GM12801 (cell line): ENCODE measurements around the gene CCN2.

Source experiments
- TF ChIP-seq, protein P1 (sequence below): IDR thresholded peaks from one replicate; pipeline ENCODE4 v1.5.1; 2011; ENCODE audit warnings: control low read depth; ENCODE audit not compliant: insufficient read length; ENCODE audit errors: extremely low read depth

CCN2 gene

DNA sequence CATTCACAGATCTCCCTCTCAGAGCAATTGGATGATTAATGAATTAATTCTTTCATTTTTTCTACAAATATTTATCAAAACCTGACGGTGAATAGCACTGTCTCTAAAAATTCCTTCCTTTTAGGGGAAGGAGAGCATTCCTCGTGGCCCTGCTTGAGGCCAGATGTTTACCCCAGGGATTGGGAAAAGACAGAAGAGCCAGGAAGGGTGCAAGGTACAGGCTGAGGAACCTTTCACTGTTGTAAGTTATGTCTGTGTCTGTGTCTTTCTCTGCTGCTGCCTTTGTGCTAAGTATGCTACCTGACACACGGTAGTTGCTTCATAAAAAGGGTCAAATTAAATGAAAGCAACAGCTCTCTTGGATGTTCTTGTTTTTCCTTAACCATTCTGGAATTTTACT lies 27.4 kb upstream of the CCN2 start:
- TF ChIP-seq, protein P1, sequence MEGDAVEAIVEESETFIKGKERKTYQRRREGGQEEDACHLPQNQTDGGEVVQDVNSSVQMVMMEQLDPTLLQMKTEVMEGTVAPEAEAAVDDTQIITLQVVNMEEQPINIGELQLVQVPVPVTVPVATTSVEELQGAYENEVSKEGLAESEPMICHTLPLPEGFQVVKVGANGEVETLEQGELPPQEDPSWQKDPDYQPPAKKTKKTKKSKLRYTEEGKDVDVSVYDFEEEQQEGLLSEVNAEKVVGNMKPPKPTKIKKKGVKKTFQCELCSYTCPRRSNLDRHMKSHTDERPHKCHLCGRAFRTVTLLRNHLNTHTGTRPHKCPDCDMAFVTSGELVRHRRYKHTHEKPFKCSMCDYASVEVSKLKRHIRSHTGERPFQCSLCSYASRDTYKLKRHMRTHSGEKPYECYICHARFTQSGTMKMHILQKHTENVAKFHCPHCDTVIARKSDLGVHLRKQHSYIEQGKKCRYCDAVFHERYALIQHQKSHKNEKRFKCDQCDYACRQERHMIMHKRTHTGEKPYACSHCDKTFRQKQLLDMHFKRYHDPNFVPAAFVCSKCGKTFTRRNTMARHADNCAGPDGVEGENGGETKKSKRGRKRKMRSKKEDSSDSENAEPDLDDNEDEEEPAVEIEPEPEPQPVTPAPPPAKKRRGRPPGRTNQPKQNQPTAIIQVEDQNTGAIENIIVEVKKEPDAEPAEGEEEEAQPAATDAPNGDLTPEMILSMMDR = no peak

DNA sequence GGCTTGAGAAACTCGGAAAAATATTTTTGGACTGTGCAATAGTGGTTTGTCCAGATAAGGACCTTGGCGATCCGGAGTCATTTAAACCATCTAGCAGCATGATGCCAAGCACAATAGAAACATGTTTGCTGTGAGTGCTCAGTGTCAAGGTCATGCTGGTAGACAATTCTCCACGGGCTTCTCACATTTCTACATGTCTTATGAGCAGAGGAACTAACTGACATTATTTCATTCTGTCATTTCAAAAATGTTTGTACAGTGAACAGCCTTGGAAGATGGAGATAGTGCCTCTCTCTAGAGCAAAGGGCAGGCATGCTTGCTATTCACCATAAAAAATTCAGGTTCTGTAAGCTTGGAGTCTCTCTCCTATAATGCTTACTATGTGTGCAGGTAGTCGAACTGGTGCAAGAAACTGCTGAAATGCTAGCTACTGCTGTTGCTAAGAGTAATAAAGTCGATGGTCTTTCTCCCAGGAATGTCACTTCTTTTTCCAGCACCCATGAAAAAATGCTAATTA lies 25.4 kb upstream of the CCN2 start:
- TF ChIP-seq, protein P1 = no peak

DNA sequence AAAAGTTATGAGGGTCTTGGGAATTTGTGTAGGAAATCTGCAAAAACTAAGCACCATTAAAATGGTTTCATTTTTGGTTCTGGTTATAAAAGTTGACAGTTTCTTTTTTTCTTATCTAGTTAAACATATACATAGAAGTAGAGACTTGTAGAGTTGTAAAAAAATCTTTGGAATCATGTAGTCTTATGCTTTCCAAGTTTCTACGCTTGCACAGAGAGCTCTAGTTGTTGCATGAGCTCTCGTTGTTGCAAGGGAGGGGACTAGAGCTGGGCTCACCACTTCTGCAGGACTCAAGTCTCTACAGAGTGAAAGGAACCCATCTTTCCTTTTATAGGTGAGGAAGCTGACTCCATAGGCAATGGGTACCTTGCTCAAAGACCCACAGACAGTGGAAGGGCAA lies 21.6 kb upstream of the CCN2 start:
- TF ChIP-seq, protein P1 = no peak

DNA sequence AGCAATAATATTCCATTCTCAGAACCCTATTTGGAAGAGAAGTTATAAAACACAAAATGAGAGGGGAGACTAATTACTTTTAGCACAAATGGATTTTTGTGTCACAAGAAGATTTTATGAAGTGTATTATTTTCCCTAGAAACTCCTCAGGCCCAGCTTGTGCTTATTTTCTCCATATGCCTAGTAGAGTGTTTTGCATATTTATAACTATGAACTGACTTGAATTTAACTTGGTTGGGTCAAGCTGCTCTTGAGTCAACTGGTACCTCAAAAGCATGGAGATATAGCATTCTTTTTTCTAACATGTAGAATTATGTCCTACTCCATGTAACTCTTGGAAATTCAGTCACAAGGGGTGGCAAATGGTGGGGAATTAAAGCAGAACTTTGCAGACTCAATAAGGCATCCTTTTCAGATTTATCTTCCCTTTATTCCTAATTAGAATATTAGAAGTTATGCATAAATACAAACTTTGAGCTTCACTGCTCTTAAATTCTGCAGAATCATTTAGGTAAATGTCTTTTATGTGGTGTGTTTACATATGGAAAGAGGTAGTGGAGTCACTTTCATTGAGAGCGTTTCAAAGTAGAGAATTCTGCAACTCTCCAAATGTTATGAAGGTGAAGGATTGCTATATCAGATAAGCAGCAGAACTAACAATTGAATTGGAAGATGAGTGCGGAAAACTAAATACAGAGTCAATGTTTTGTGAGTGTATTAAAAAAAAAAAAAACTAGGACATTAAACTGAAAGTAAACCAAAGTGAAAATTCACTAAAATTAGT lies 19.1 kb upstream of the CCN2 start:
- TF ChIP-seq, protein P1 = no peak

DNA sequence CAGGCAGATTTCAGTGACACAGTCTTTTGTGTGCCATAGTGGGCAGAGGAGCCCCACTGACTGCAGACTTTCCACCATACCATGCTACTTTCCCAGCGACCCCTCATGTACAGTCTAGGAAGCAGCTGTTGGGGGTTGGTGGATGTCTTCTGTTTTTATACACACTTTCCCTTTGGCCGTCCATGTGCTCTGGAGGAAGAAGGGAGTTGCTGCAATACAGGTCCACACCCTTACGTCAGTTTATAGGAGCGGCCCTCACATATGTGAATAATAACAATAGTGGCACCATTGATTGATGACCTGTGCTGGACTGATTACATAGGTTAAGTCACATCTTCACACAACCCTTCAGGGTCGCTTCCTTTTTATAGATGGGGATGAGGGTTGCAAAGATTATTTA lies 17.5 kb upstream of the CCN2 start:
- TF ChIP-seq, protein P1 = no peak

DNA sequence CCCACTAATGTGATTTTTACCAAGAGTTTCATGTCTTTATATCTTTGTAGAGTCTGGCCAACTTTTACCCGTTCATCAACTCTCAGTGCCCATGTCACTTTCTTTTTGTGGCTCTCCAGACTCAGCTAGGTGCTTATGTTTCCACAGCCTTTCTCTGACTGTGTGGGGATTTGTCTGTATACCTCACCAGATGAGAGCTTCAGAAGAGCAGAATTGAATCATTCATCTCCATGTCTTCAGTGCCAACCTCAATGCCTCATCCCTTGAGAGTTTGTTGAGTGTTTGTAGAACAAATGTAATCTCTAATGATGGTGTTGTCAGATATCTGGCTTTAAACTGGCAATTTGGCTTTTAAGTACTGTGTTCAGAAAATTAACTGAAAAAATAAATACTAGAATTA lies 16.8 kb upstream of the CCN2 start:
- TF ChIP-seq, protein P1 = no peak

DNA sequence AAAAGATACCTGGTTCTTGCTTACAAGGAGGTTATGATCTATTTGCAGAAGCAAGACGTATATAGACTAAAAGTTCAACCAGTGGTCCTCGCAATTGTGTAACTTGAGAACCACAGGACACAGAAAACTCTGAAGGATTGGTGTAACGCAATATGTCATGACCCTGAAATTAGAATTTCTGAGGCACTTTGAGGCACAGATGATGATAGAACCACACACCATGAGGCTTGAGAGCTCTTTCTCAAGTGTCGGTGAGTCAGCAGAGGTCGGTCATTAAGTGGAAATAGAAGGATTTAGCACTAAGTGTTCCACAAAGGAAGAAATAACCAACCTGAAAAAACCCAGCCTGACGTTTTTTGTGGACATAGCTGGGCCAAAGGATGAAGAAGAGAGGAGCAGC lies 15.3 kb upstream of the CCN2 start:
- TF ChIP-seq, protein P1 = no peak
